ENCODE data around the gene PACRG.

- TF ChIP-seq EZH2 (IDR thresholded peaks at IDR 0.05; ENCODE audit: borderline replicate concordance, low read depth, low read length, severe bottlenecking): no peak
- TF ChIP-seq, protein P1, sequence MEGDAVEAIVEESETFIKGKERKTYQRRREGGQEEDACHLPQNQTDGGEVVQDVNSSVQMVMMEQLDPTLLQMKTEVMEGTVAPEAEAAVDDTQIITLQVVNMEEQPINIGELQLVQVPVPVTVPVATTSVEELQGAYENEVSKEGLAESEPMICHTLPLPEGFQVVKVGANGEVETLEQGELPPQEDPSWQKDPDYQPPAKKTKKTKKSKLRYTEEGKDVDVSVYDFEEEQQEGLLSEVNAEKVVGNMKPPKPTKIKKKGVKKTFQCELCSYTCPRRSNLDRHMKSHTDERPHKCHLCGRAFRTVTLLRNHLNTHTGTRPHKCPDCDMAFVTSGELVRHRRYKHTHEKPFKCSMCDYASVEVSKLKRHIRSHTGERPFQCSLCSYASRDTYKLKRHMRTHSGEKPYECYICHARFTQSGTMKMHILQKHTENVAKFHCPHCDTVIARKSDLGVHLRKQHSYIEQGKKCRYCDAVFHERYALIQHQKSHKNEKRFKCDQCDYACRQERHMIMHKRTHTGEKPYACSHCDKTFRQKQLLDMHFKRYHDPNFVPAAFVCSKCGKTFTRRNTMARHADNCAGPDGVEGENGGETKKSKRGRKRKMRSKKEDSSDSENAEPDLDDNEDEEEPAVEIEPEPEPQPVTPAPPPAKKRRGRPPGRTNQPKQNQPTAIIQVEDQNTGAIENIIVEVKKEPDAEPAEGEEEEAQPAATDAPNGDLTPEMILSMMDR (IDR thresholded peaks at IDR 0.05; ENCODE audit: extremely low read depth in 1 of 2, insufficient read depth in 1 of 2, low read depth in 1 of 2, low read length in 2 of 2): no peak
- no peak for TF ChIP-seq MYC (IDR thresholded peaks at IDR 0.05; ENCODE audit: low read depth, low read length)
- no peak for TF ChIP-seq POLR2AphosphoS5 (IDR thresholded peaks at IDR 0.05; ENCODE audit: insufficient read depth, low read depth, low read length)
- TF ChIP-seq JUN (IDR thresholded peaks at IDR 0.05; ENCODE audit: borderline replicate concordance, insufficient read depth, insufficient read length, low read depth): no peak
- no peak for TF ChIP-seq POLR2A (IDR thresholded peaks at IDR 0.05; ENCODE audit: low read depth, low read length)
- TF ChIP-seq FOS (IDR thresholded peaks at IDR 0.05; ENCODE audit: borderline replicate concordance, insufficient read depth, low read length): no peak
- TF ChIP-seq MAX (IDR thresholded peaks at IDR 0.05; ENCODE audit: insufficient read depth, insufficient read length): no peak
- TF ChIP-seq GATA2 (IDR thresholded peaks at IDR 0.05; ENCODE audit: insufficient read depth, insufficient read length, low read depth, low read length): no peak
Measured at GRCh38 chr6:162862941-162863340, 135.2 kb downstream of the PACRG start.
